SK-N-SH treated with all-trans-retinoic acid at 6 μM for 48 hours (cell line): ENCODE data around the gene LOXL4.

ENCODE experiments used
- CSDC2 ChIP-seq: fragments of 250-450 bp; sonication (Bioruptor Pico); IDR thresholded peaks from 2 replicates; pipeline ENCODE4 v1.5.0; 2020; ENCODE audit warnings: mild to moderate bottlenecking, moderate library complexity
- ESRRG ChIP-seq: fragments of 250-450 bp; sonication (Bioruptor Pico); IDR thresholded peaks from 2 replicates; pipeline ENCODE4 v1.6.1; 2021; ENCODE audit warnings: mild to moderate bottlenecking

DNA sequence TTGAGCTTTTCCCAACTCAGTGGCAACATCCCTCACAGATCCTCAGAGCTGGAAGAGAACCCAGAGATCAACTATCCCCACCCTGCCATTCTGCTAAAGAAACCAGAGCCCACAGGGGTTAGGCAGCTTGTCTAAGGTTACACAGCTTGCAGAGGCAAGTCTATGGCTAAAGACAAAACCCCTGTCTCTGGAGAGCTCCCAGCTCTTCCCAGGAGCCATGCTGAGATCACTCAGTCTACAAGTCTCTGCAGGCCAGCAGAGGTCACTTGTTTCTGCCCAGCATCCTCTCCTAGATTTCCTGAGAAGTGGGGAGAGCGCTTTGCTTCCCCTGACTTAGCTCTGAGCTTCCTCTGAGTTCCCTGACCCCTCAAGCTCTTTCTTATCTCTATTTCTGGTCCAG lies 28.5 kb upstream of the LOXL4 start:
- no peak for TF ChIP-seq ESRRG (CRISPR knock-in tag)
- no peak for TF ChIP-seq CSDC2 (CRISPR knock-in tag)
